Smooth muscle cell (in vitro differentiated cells): ENCODE data around the gene LINGO3. TPM values are rescaled to one million over a fixed set of nuclear protein-coding genes. Genes with fewer than 3 reads are reported as not detected.

Experiments
- DNase-seq: peaks from one replicate; lab custom pipeline; 2025; ENCODE audit not compliant: unreplicated experiment; lab: John Stamatoyannopoulos, UW
- H2AFZ ChIP-seq: fragments of 200-600 bp; sonication (generic); 2 replicates; pipeline ENCODE4 v1.6.0; 2016; ENCODE audit warnings: antibody characterized with exemption, low read depth, mild to moderate bottlenecking
- H3F3A ChIP-seq: fragments of 200-600 bp; sonication (generic); 2 replicates; pipeline ENCODE4 v1.6.0; 2017; ENCODE audit warnings: antibody characterized with exemption, low read depth
- H3K27ac ChIP-seq: fragments of 200-600 bp; sonication (generic); 2 replicates; pipeline ENCODE4 v1.5.1; 2016; ENCODE audit warnings: low read depth, mild to moderate bottlenecking
- H3K27me3 ChIP-seq: fragments of 200-600 bp; sonication (generic); 2 replicates; pipeline ENCODE4 v1.6.1; 2016; ENCODE audit warnings: low read depth, mild to moderate bottlenecking
- H3K36me3 ChIP-seq: fragments of 200-600 bp; sonication (generic); 2 replicates; pipeline ENCODE4 v1.5.1; 2016; ENCODE audit warnings: low read depth
- H3K4me1 ChIP-seq: fragments of 200-600 bp; sonication (generic); 2 replicates; pipeline ENCODE4 v1.5.1; 2016; ENCODE audit warnings: low read depth
- H3K4me2 ChIP-seq: fragments of 200-600 bp; sonication (generic); 2 replicates; pipeline ENCODE4 v1.6.0; 2016; ENCODE audit warnings: mild to moderate bottlenecking
- H3K4me3 ChIP-seq: fragments of 200-600 bp; sonication (generic); 2 replicates; pipeline ENCODE4 v1.5.1; 2016; ENCODE audit warnings: mild to moderate bottlenecking
- H3K79me2 ChIP-seq: fragments of 200-600 bp; sonication (generic); 2 replicates; pipeline ENCODE4 v1.6.0; 2016; ENCODE audit warnings: low read depth, mild to moderate bottlenecking
- H3K9ac ChIP-seq: fragments of 200-600 bp; sonication (generic); 2 replicates; pipeline ENCODE4 v1.6.0; 2016; ENCODE audit warnings: low read depth
- H3K9me3 ChIP-seq: fragments of 200-600 bp; sonication (generic); replicated peaks from 2 replicates; pipeline ENCODE4 v1.5.1; 2016; ENCODE audit warnings: low read depth
- H4K20me1 ChIP-seq: fragments of 200-600 bp; sonication (generic); 2 replicates; pipeline ENCODE4 v1.6.0; 2016; ENCODE audit warnings: low read depth
- CTCF ChIP-seq: fragments of 200-600 bp; sonication (generic); IDR thresholded peaks from 2 replicates; pipeline ENCODE4 v1.5.1; 2017; ENCODE audit warnings: borderline replicate concordance, mild to moderate bottlenecking, antibody characterized with exemption; ENCODE audit not compliant: insufficient read depth, poor library complexity, severe bottlenecking
- WGBS: methylation state at CpG from one replicate; pipeline ENCODE4 v1.1.7; 2016; ENCODE audit warnings: low lambda C conversion rate; 5-methylcytosine and 5-hydroxymethylcytosine counted together
- polyA plus RNA-seq: library from polyadenylated mRNA; unstranded; fragments of >200 nt; fragmentation: Nextera tagmentation; extraction: Ambion mirVana; gene quantifications from 2 replicates; pipeline ENCODE4 v1.2.1, GENCODE V29; 2016
- total RNA-seq: library from RNA; depleted of rRNA; stranded (reverse); fragments of >200 nt; gene quantifications from 2 replicates; pipeline ENCODE4 v1.2.3, GENCODE V29; 2014

The LINGO3 gene
- total and polyA plus RNA-seq, 2 experiments from 2014 or later = 0.31 TPM; not detected in 1

- Histone ChIP-seq H3K4me1 (no peaks in the 10 kb centered on the region), H3K27ac (no peak overlapping the region), H3F3A (no peaks in the 10 kb centered on the region), H3K4me2 (no peak overlapping the region), H3K4me3 (no peak overlapping the region), H3K9ac (no peak overlapping the region), H3K79me2 (no peaks in the 10 kb centered on the region), H3K9me3 (no peaks in the 10 kb centered on the region), H3K36me3 (no peaks in the 10 kb centered on the region), H3K27me3 (no peaks in the 10 kb centered on the region), H4K20me1 (no peaks in the 10 kb centered on the region), H2AFZ (no peak overlapping the region)
- DNase-seq = no peak
- 88% methylated on average over 23 of the region's 25 CpGs for WGBS
- TF ChIP-seq CTCF = no peak
Measured at GRCh38 chr19:2345794-2346663, 38.1 kb upstream of the LINGO3 start.

- Histone ChIP-seq H3K4me2 (no peak overlapping the region), H4K20me1 (no peaks in the 10 kb centered on the region), H3K9me3 (no peaks in the 10 kb centered on the region), H3F3A (no peaks in the 10 kb centered on the region), H3K36me3 (no peaks in the 10 kb centered on the region), H3K9ac (no peak overlapping the region), H3K79me2 (no peaks in the 10 kb centered on the region), H3K4me1 (no peaks in the 10 kb centered on the region), H3K27ac (no peak overlapping the region), H2AFZ (no peak overlapping the region), H3K4me3 (no peak overlapping the region), H3K27me3 (no peaks in the 10 kb centered on the region)
- no peak for DNase-seq
- no peak for TF ChIP-seq CTCF
- 99% methylated on average over 17 of the region's 17 CpGs for WGBS
Measured at GRCh38 chr19:2345076-2345475, 37.1 kb upstream of the LINGO3 start.

- Histone ChIP-seq H2AFZ (no peak overlapping the region), H3K4me3 (no peak overlapping the region), H3K27me3 (no peaks in the 10 kb centered on the region), H3K9ac (no peak overlapping the region), H3K27ac (no peak overlapping the region), H3K4me2 (no peak overlapping the region), H3K36me3 (no peaks in the 10 kb centered on the region), H3K4me1 (no peaks in the 10 kb centered on the region), H3K9me3 (no peaks in the 10 kb centered on the region), H4K20me1 (no peaks in the 10 kb centered on the region), H3K79me2 (no peaks in the 10 kb centered on the region), H3F3A (no peaks in the 10 kb centered on the region)
- DNase-seq = no peak
- TF ChIP-seq CTCF = no peak
- WGBS = 99% methylated on average over 24 of the region's 24 CpGs
Measured at GRCh38 chr19:2344381-2344870, 36.5 kb upstream of the LINGO3 start.
